Heart left ventricle (tissue), 16 donors: Measurements from ENCODE around the gene TCEANC. TPM values are rescaled to one million over a fixed set of nuclear protein-coding genes. Genes with fewer than 3 reads are reported as not detected.

Experiments
- ATAC-seq, 4 donors: fragments of 200-7000 bp; cut with Tn5 transposase; one replicate each; pipeline ENCODE4 v1.9.1; 2020 to 2022; ENCODE audit warnings: moderate library complexity in 4 of 4, mild to moderate bottlenecking in 3 of 4, moderate number of reproducible peaks in 1 of 4
- DNase-seq, 5 donors: peaks; one replicate each; pipeline ENCODE4 v3.0.0-alpha.2; 2020
- H3K27ac ChIP-seq, 12 donors: fragments of 200-600 bp; sonication (generic) in 4 of 12; one replicate each; pipeline versions ENCODE4 v1.5.0 to v1.8.0; 2016 to 2022; ENCODE audit warnings: mild to moderate bottlenecking in 2 of 12
- H3K27me3 ChIP-seq, 9 donors: fragments of 200-600 bp; sonication (generic) in 2 of 9; one replicate each; pipeline versions ENCODE4 v1.5.1 to v1.8.0; 2016 to 2022; ENCODE audit warnings: mild to moderate bottlenecking in 3 of 9
- H3K36me3 ChIP-seq, 9 donors: fragments of 200-600 bp; sonication (generic) in 2 of 9; one replicate each; pipeline versions ENCODE4 v1.5.0 to v1.8.0; 2018 to 2022; ENCODE audit warnings: mild to moderate bottlenecking in 2 of 9
- H3K4me1 ChIP-seq, 12 donors: fragments of 200-600 bp; sonication (generic) in 4 of 12; one replicate each; pipeline versions ENCODE4 v1.5.0 to v1.8.0; 2016 to 2022; ENCODE audit warnings: mild to moderate bottlenecking in 3 of 12
- H3K4me3 ChIP-seq, 12 donors: fragments of 200-600 bp; sonication (generic) in 4 of 12; one replicate each; pipeline versions ENCODE4 v1.5.0 to v1.8.0; 2017 to 2022; ENCODE audit warnings: mild to moderate bottlenecking in 9 of 12, moderate library complexity in 4 of 12
- H3K9me3 ChIP-seq, 12 donors: fragments of 200-600 bp; sonication (generic) in 4 of 12; one replicate each; pipeline versions ENCODE4 v1.5.0 to v1.8.0; 2016 to 2022; ENCODE audit warnings: mild to moderate bottlenecking in 1 of 12
- POLR2A ChIP-seq, 2 donors: fragments of 450-650 bp; IDR thresholded peaks; one replicate each; pipeline ENCODE4 v1.6.1; 2017; ENCODE audit warnings: antibody characterized with exemption in 2 of 2, mild to moderate bottlenecking in 2 of 2, moderate library complexity in 2 of 2
- WGBS, 4 donors: extraction: QIAGEN DNeasy Blood & Tissue Kit in 2 of 4; methylation state at CpG; one replicate each; pipeline versions ENCODE4 v1.1.5 to v1.1.7; 2013 to 2018; 5-methylcytosine and 5-hydroxymethylcytosine counted together
- intact Hi-C, 10 donors: fragments of 100-400 bp; cut with DNase I; formaldehyde crosslinking; loops; one replicate each; pipeline versions ENCODE4 v1.11.1 to v1.14.2; 2022
- polyA plus RNA-seq, 2 donors: library from polyadenylated mRNA; stranded (reverse); fragments of 200-250 nt; gene quantifications; one replicate each; pipeline ENCODE4 v1.2.3, GENCODE V29; 2013
- total RNA-seq, 9 donors: library from RNA; depleted of rRNA in 2 of 9; stranded (reverse); fragments of >200 nt in 2 of 9; fragmentation: NEBNext Ultra II Directional in 3 of 9; extraction: Animal tissue kit (Norgen Biotek cat#: 25700) in 3 of 9; gene quantifications; one replicate each; pipeline versions ENCODE4 v1.1.0 to v1.2.4, GENCODE V29; 2016 to 2023
- TF ChIP-seq, protein P1 (sequence below), 12 donors: fragments of 200-600 bp; sonication (generic) in 4 of 12; IDR thresholded peaks; one replicate each; pipeline versions ENCODE4 v1.5.0 to v1.8.0; 2018 to 2022; ENCODE audit warnings: antibody characterized with exemption in 12 of 12, mild to moderate bottlenecking in 5 of 12
- donor health status: ischemic (EF 13 %, LVEDD 7.1; RV severe dilation, severe dysfunction).
- donor health status: healthy with polysubstance abuse.
- donor health status: DM: no; HTN: yes; CAD: no.
- donor health status: DM: no; HTN: no; CAD: no.
- donor health status: ischemic (EF 25% LVEDD 6.9; RV normal size, moderate dysfunction).
- donor health status: ischemic (EF 25% LVEDD 5.7; RV mildly dilated, moderate dysfunction).
- donor health status: healthy.
- donor health status: DM: yes; HTN: yes; CAD: no.
- donor health status: ischemic (EF 35%, LVEDD 5.7; RV mildly dilated, moderate dysfunction).
- donor health status: nonischemic (EF 11% LVEDD 7.7; RV severe dilation, severe dysfunction).
- donor health status: DM: yes; HTN: yes; CAD: no.
- donor health status: PGD.
- donor health status: ischemic (EF 29% LVEDD 5.4; RV normal size, mild dysfunction).
- donor health status: nonischemic (EF 23%, LVEDD 6.1; RV moderate dilation, normal function).

TCEANC gene
- total and polyA plus RNA-seq, 11 donors: 1.0 to 6.8 (median 3.9) TPM

- TF ChIP-seq POLR2A (IDR thresholded peaks at IDR 0.05): no peak
- TF ChIP-seq, protein P1, sequence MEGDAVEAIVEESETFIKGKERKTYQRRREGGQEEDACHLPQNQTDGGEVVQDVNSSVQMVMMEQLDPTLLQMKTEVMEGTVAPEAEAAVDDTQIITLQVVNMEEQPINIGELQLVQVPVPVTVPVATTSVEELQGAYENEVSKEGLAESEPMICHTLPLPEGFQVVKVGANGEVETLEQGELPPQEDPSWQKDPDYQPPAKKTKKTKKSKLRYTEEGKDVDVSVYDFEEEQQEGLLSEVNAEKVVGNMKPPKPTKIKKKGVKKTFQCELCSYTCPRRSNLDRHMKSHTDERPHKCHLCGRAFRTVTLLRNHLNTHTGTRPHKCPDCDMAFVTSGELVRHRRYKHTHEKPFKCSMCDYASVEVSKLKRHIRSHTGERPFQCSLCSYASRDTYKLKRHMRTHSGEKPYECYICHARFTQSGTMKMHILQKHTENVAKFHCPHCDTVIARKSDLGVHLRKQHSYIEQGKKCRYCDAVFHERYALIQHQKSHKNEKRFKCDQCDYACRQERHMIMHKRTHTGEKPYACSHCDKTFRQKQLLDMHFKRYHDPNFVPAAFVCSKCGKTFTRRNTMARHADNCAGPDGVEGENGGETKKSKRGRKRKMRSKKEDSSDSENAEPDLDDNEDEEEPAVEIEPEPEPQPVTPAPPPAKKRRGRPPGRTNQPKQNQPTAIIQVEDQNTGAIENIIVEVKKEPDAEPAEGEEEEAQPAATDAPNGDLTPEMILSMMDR (IDR thresholded peaks at IDR 0.05): no peak
- intact Hi-C loops: no loop called here
- WGBS, 4 donors: 32 to 56% (median 42%) methylated on average over 2 of the region's 2 CpGs
Observed at GRCh38 chrX:13607996-13608365, 45.0 kb upstream of the TCEANC start.

GRCh38 chrX:13614154-13614553 lies 38.8 kb upstream of the TCEANC start:
- Histone ChIP-seq H3K27me3 (peaks cover 0 to 16% (median 0%) of the 10 kb centered on the region in 9 donors), H3K36me3 (no peaks in the 10 kb centered on the region), H3K27ac (no peak overlapping the region), H3K9me3 (no peaks in the 10 kb centered on the region), H3K4me1 (no peaks in the 10 kb centered on the region), H3K4me3 (no peak overlapping the region)
- TF ChIP-seq, protein P1 (IDR thresholded peaks at IDR 0.05): no peak
- no peak for TF ChIP-seq POLR2A (IDR thresholded peaks at IDR 0.05)
- ATAC-seq (no peak), DNase-seq (no peak)
- intact Hi-C loops: no loop called here

More at GRCh38 chrX:13607996-13608365, 45.0 kb upstream of the TCEANC start:
- H3K27ac ChIP-seq: no peak overlapping the region
- H3K9me3 ChIP-seq: no peaks in the 10 kb centered on the region
- no peaks in the 10 kb centered on the region for H3K4me1 ChIP-seq
- H3K36me3 ChIP-seq: no peaks in the 10 kb centered on the region
- DNase-seq (no peak), ATAC-seq (no peak)
- H3K4me3 ChIP-seq: no peak overlapping the region
- H3K27me3 ChIP-seq: peaks cover 0 to 15% (median 0%) of the 10 kb centered on the region in 9 donors

DNA sequence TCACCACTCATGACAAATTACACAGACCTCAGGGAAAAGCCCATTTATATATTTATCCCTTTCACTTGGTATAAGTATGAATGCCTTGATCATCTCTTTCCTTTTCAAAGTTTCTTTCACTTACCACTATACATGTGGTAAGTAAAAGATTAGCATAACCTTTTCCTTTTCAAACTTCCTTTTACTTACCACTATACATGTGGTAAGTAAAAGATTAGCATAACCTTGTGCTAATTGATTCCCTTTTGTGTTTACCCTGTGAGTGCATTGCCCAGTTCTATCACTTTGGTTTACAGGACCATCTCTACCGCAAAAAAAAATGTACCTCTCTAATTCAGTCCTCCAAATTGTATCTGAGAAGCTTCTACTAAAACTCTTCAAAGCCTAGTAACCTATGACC lies 32.7 kb upstream of the TCEANC start:
- Histone ChIP-seq H3K27ac (no peak overlapping the region), H3K27me3 (peaks cover 0 to 13% (median 0%) of the 10 kb centered on the region in 9 donors), H3K4me1 (no peaks in the 10 kb centered on the region), H3K36me3 (no peaks in the 10 kb centered on the region), H3K4me3 (no peak overlapping the region), H3K9me3 (peaks cover 0 to 7% (median 0%) of the 10 kb centered on the region in 12 donors)
- TF ChIP-seq POLR2A (IDR thresholded peaks at IDR 0.05): no peak
- TF ChIP-seq, protein P1 (IDR thresholded peaks at IDR 0.05): no peak
- ATAC-seq: no peak
- 24 to 44% (median 33%) methylated on average over 1 of the region's 1 CpG for WGBS, 4 donors
- DNase-seq: no peak
- intact Hi-C loops: no loop called here

DNA sequence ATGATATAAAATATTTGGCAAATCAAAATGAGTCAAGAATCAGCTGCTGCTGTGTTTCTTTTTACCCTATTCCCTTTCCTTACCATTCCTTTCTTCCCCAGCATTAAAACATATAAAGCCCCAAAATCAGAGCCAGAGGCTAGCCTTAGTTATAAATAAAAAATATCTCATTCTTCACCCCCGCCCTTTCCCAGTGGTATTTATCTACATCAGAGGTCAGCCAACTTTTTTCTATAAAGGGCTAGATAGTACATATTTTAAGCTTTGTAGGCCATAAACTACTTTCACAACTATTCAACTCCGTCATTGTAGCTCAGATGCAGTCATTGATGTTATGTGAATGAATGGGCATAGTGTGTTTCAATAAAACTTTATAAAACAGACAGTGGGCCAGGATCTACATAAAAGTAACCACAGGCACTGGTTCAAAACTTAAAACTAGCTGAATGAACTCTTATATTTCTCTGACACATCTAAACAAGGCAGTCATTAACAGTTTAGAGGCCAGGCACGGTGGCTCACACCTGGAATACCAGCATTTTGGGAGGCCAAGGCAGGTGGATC lies 30.5 kb upstream of the TCEANC start:
- Histone ChIP-seq H3K36me3 (no peaks in the 10 kb centered on the region), H3K27me3 (peaks cover 0 to 12% (median 0%) of the 10 kb centered on the region in 9 donors), H3K9me3 (peaks cover 0 to 7% (median 0%) of the 10 kb centered on the region in 12 donors), H3K4me3 (no peak overlapping the region), H3K4me1 (no peaks in the 10 kb centered on the region), H3K27ac (no peak overlapping the region)
- DNase-seq (no peak), ATAC-seq (no peak)
- intact Hi-C loops: no loop called here
- WGBS, 4 donors: 51 to 62% (median 53%) methylated on average over 3 of the region's 3 CpGs
- TF ChIP-seq, protein P1 (IDR thresholded peaks at IDR 0.05): no peak
- TF ChIP-seq POLR2A (IDR thresholded peaks at IDR 0.05): no peak
